GM12878 (cell line): ENCODE results near the gene MGAT1.

ENCODE experiments used
- CTCF ChIP-seq, 3 experiments: IDR thresholded peaks in 2 of 3; conservative IDR thresholded peaks in 1 of 3; 2 replicates each; pipeline ENCODE4 v1.5.1; 2011; ENCODE audit warnings: low read depth in 3 of 3, low read length in 3 of 3, mild to moderate bottlenecking in 3 of 3, control low read depth in 2 of 3, moderate library complexity in 2 of 3, inconsistent platforms in 1 of 3, mixed read lengths in 1 of 3; ENCODE audit not compliant: control insufficient read depth in 2 of 3, insufficient read depth in 1 of 3; ENCODE audit errors: extremely low read depth in 1 of 3
- E2F8 ChIP-seq: fragments of 450-650 bp; IDR thresholded peaks from 2 replicates; pipeline ENCODE4 v1.6.1; 2018; ENCODE audit warnings: mild to moderate bottlenecking, low read depth, moderate library complexity; ENCODE audit not compliant: partially characterized antibody
- EP300 ChIP-seq, 2 experiments: fragments of 150-350 bp in 1 of 2; IDR thresholded peaks; 2 replicates each; pipeline ENCODE4 v1.6.1; 2011 to 2012; ENCODE audit warnings: low read depth in 2 of 2, low read length in 2 of 2, borderline replicate concordance in 1 of 2, improper control_type of control experiment in 1 of 2, inconsistent platforms in 1 of 2; ENCODE audit not compliant: control insufficient read depth in 1 of 2
- FOS ChIP-seq: IDR thresholded peaks from 3 replicates; pipeline ENCODE4 v1.6.1; 2011; ENCODE audit warnings: borderline replicate concordance; ENCODE audit not compliant: insufficient read length; ENCODE audit errors: extremely low read depth
- IRF3 ChIP-seq: fragments of 450-650 bp; IDR thresholded peaks from 2 replicates; pipeline ENCODE4 v1.6.1; 2014; ENCODE audit warnings: mild to moderate bottlenecking
- MXI1 ChIP-seq: fragments of 150-350 bp; IDR thresholded peaks from 2 replicates; pipeline ENCODE4 v1.6.1; 2011; ENCODE audit warnings: low read depth, mild to moderate bottlenecking, inconsistent platforms, low read length, improper control_type of control experiment
- POLR2AphosphoS5 ChIP-seq: IDR thresholded peaks from 2 replicates; pipeline ENCODE4 v1.6.1; 2011; ENCODE audit warnings: mild to moderate bottlenecking, low read length, inconsistent platforms
- RAD21 ChIP-seq: IDR thresholded peaks from 2 replicates; pipeline ENCODE4 v1.6.1; 2011; ENCODE audit warnings: mild to moderate bottlenecking, low read depth, low read length, moderate library complexity; ENCODE audit not compliant: insufficient read depth
- RCOR1 ChIP-seq: conservative IDR thresholded peaks from 2 replicates; pipeline ENCODE4 v1.6.1; 2012; ENCODE audit warnings: low read depth, low read length, improper control_type of control experiment
- SMAD1 ChIP-seq: fragments of 450-650 bp; IDR thresholded peaks from 2 replicates; pipeline ENCODE4 v1.6.1; 2018; ENCODE audit warnings: mild to moderate bottlenecking, low read depth; ENCODE audit not compliant: partially characterized antibody
- SP1 ChIP-seq: IDR thresholded peaks from one replicate; pipeline ENCODE4 v1.6.1; 2011; ENCODE audit warnings: low read depth, low read length
- ZZZ3 ChIP-seq: IDR thresholded peaks from 2 replicates; pipeline ENCODE4 v1.6.1; 2011; ENCODE audit warnings: low read depth; ENCODE audit not compliant: control insufficient read depth, insufficient read length

- no peak for TF ChIP-seq ZZZ3
- TF ChIP-seq CTCF (IDR thresholded peaks at IDR 0.05 in 2 of 3, conservative IDR thresholded peaks at IDR 0.05 in 1 of 3; ENCODE audit: control insufficient read depth in 2 of 3, extremely low read depth in 1 of 3, insufficient read depth in 1 of 3, low read depth in 3 of 3, low read length in 3 of 3) = no peak
- no peak for TF ChIP-seq EP300 (IDR thresholded peaks at IDR 0.05; ENCODE audit: borderline replicate concordance in 1 of 2, control insufficient read depth in 1 of 2, low read depth in 2 of 2, low read length in 2 of 2)
- TF ChIP-seq RCOR1 = no peak
- no peak for TF ChIP-seq POLR2AphosphoS5
- TF ChIP-seq RAD21 = no peak
- no peak for TF ChIP-seq E2F8
- no peak for TF ChIP-seq IRF3
- TF ChIP-seq FOS = no peak
- TF ChIP-seq SP1 = no peak
- no peak for TF ChIP-seq SMAD1
- no peak for TF ChIP-seq MXI1
Observed at GRCh38 chr5:180742727-180743126, 59.9 kb downstream of the MGAT1 start.
